A549 (cell line): Measurements from ENCODE around the gene RPL22. TPM values are rescaled to one million over a fixed set of nuclear protein-coding genes. Genes with fewer than 3 reads are reported as not detected.

Experiments
- ATAC-seq, 2 experiments: fragments of 200-7000 bp in 1 of 2; fragments of >200 bp in 1 of 2; cut with Nextera tagmentation in 1 of 2; cut with Tn5 transposase in 1 of 2; 3 replicates each; pipeline versions ENCODE4 v1.8.0 to v1.9.1; 2018 to 2020; ENCODE audit warnings: mild to moderate bottlenecking in 1 of 2, moderate library complexity in 1 of 2
- CTCF ChIA-PET: fragments of 300-600 bp; sonication (Branson Sonifier 250); formaldehyde crosslinking; extraction: SDS; loops from one replicate; lab custom pipeline; 2021; ENCODE audit warnings: antibody characterized with exemption, inconsistent platforms; lab: Yijun Ruan, JAX
- POLR2A ChIA-PET: fragments of 350-600 bp; formaldehyde crosslinking; extraction: SDS; loops from one replicate; lab custom pipeline; 2021; ENCODE audit warnings: antibody characterized with exemption, inconsistent platforms; lab: Yijun Ruan, JAX
- DNase-seq, 2 experiments: peaks; one replicate each; pipeline versions ENCODE4 v3.0.0 to v3.0.0-alpha.2; 2011 to 2016; ENCODE audit warnings: low read depth in 1 of 2, low spot score in 1 of 2
- FAIRE-seq: peaks from 2 replicates; lab custom pipeline; 2011; peaks lifted over from hg19 to GRCh38; lab: Jason Lieb, UNC
- H3K27ac ChIP-seq, 2 experiments: fragments of >200 bp; sonication (Bioruptor Twin); formaldehyde crosslinking; 3 replicates each; pipeline ENCODE4 v1.5.1; 2016 to 2017
- H3K4me1 ChIP-seq: fragments of >200 bp; sonication (Bioruptor Twin); formaldehyde crosslinking; 3 replicates; pipeline ENCODE4 v1.6.1; 2016
- H3K4me2 ChIP-seq: fragments of >200 bp; sonication (Bioruptor Twin); formaldehyde crosslinking; 3 replicates; pipeline ENCODE4 v1.6.1; 2016
- H3K4me3 ChIP-seq: fragments of >200 bp; sonication (Bioruptor Twin); formaldehyde crosslinking; 3 replicates; pipeline ENCODE4 v1.5.1; 2016
- H3K9me3 ChIP-seq: fragments of >200 bp; sonication (Bioruptor Twin); formaldehyde crosslinking; 3 replicates; pipeline ENCODE4 v1.6.1; 2016
- CHD2 ChIP-seq: fragments of 150-350 bp; IDR thresholded peaks from 2 replicates; pipeline ENCODE4 v1.6.1; 2014; ENCODE audit warnings: low read length; ENCODE audit not compliant: partially characterized antibody
- EP300 ChIP-seq, 2 experiments: fragments of >200 bp; sonication (Bioruptor Twin); formaldehyde crosslinking; IDR thresholded peaks; 2 replicates in 1 of 2; 3 replicates in 1 of 2; pipeline ENCODE4 v1.6.1; 2016 to 2017
- HDAC2 ChIP-seq: fragments of 200-600 bp; sonication (generic); IDR thresholded peaks from 2 replicates; pipeline ENCODE4 v1.6.1; 2016
- HOXA7 ChIP-seq: fragments of 250-450 bp; sonication (Bioruptor Pico); IDR thresholded peaks from 2 replicates; pipeline ENCODE4 v1.5.0; 2020; ENCODE audit warnings: mild to moderate bottlenecking, moderate library complexity
- KDM5A ChIP-seq: fragments of 200-600 bp; sonication (generic); IDR thresholded peaks from 2 replicates; pipeline ENCODE4 v1.6.1; 2016; ENCODE audit warnings: antibody characterized with exemption, mild to moderate bottlenecking
- MAZ ChIP-seq: fragments of 150-350 bp; IDR thresholded peaks from 2 replicates; pipeline ENCODE4 v1.6.1; 2014; ENCODE audit warnings: antibody characterized with exemption, low read depth, low read length, borderline replicate concordance
- MYC ChIP-seq: IDR thresholded peaks from 2 replicates; pipeline ENCODE4 v1.6.1; 2012; ENCODE audit warnings: mild to moderate bottlenecking, inconsistent platforms, low read length, improper control_type of control experiment, borderline replicate concordance
- POLR2A ChIP-seq: IDR thresholded peaks from 2 replicates; pipeline ENCODE4 v1.6.1; 2012; ENCODE audit warnings: mild to moderate bottlenecking, low read length
- POLR2AphosphoS2 ChIP-seq: conservative IDR thresholded peaks from 2 replicates; pipeline ENCODE4 v1.6.1; 2012; ENCODE audit warnings: low read length, improper control_type of control experiment, inconsistent platforms
- RAD21 ChIP-seq, 2 experiments: fragments of >200 bp in 1 of 2; sonication (Bioruptor Twin) in 1 of 2; formaldehyde crosslinking in 1 of 2; IDR thresholded peaks in 1 of 2; conservative IDR thresholded peaks in 1 of 2; 2 replicates in 1 of 2; 3 replicates in 1 of 2; pipeline ENCODE4 v1.6.1; 2012 to 2018; ENCODE audit warnings: inconsistent platforms in 1 of 2
- ZFP36 ChIP-seq: fragments of 450-650 bp; IDR thresholded peaks from 2 replicates; pipeline ENCODE4 v1.6.1; 2014; ENCODE audit warnings: borderline replicate concordance; ENCODE audit not compliant: partially characterized antibody
- ZSCAN20 ChIP-seq: fragments of 250-450 bp; sonication (Bioruptor Pico); IDR thresholded peaks from 2 replicates; pipeline ENCODE4 v1.8.0; 2022; ENCODE audit warnings: mild to moderate bottlenecking, moderate library complexity
- WGBS: methylation state at CpG from one replicate; pipeline ENCODE4 v1.1.6; 2017; ENCODE audit errors: missing lambda C conversion rate; 5-methylcytosine and 5-hydroxymethylcytosine counted together
- polyA plus RNA-seq, 4 experiments: library from polyadenylated mRNA; depleted of rRNA in 3 of 4; stranded (reverse); fragments of >200 nt; fragmentation: RNase III in 1 of 4; extraction: RNeasy Plus Mini Kit Qiagen cat#74134 plus additional on column Dnase treatment in 1 of 4; gene quantifications; 2 replicates in 3 of 4; 3 replicates in 1 of 4; pipeline ENCODE4 v1.2.3, GENCODE V29; 2011 to 2017
- TF ChIP-seq, protein P1 (sequence below): IDR thresholded peaks from 2 replicates; pipeline ENCODE4 v1.6.1; 2012
- TF ChIP-seq, protein P2 (sequence below): fragments of >200 bp; sonication (Bioruptor Twin); formaldehyde crosslinking; IDR thresholded peaks from 3 replicates; pipeline ENCODE4 v1.5.1; 2016

Gene RPL22
- polyA plus RNA-seq, 2 of the 4 experiments (the other 2 are of a cell fraction): 373 to 377 TPM

DNA sequence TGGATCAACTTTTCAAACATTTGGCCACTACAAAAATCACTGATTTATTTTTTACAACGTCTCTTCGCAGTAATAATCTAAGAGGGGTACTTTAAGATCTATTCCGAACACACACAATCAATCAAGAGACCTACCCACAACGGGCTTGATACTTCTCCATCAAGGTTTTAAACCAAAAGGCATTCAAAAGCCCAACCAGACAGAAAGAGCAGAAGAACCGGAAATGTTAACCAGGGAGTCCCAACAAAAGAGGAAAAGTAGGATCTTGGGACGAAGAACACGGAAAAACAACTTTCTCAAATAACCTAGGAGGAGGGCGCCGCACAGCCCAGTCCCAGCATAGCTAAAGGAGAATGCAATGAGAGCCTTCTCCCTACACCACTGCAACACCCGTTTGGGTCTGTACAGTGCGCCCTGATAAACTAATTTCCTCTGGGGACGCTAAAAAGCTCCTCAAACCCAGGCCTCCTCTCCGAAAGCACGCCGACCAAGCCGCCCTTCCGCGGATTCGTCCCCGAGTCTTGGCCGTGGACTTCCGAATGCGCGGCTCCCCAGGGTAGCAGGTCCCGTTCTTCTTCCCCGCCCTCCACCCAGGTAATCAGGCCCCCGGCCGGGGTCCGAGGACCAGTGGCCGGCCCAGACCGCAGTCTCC lies 623 bp downstream of the RPL22 start:
- Histone ChIP-seq H3K4me1 (peaks cover 27% of the 10 kb centered on the region), H3K4me2 (peak overlapping the region; percentile 79), H3K4me3 (peak overlapping the region; percentile 96), H3K9me3 (no peaks in the 10 kb centered on the region), H3K27ac (peak overlapping the region; percentile 98 to 99)
- POLR2A ChIA-PET: no interaction called here
- CTCF ChIA-PET: interaction anchor here (1.7 to 3.2 kb wide), 2 partner anchors 13 to 90 kb away, joined by 4 to 9 read pairs; no protein-coding TSS in a partner anchor
- TF ChIP-seq HOXA7 (no peak), MYC (no peak), ZSCAN20 (CRISPR knock-in tag) (no peak), CHD2 (no peak), POLR2AphosphoS2 (no peak), EP300 (IDR thresholded peaks at IDR 0.05) (no peak), RAD21 (conservative IDR thresholded peaks at IDR 0.05 in 1 of 2, IDR thresholded peaks at IDR 0.05 in 1 of 2) (no peak), HDAC2 (no peak)
- TF ChIP-seq, protein P1, sequence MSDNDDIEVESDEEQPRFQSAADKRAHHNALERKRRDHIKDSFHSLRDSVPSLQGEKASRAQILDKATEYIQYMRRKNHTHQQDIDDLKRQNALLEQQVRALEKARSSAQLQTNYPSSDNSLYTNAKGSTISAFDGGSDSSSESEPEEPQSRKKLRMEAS: no peak
- TF ChIP-seq, protein P2, sequence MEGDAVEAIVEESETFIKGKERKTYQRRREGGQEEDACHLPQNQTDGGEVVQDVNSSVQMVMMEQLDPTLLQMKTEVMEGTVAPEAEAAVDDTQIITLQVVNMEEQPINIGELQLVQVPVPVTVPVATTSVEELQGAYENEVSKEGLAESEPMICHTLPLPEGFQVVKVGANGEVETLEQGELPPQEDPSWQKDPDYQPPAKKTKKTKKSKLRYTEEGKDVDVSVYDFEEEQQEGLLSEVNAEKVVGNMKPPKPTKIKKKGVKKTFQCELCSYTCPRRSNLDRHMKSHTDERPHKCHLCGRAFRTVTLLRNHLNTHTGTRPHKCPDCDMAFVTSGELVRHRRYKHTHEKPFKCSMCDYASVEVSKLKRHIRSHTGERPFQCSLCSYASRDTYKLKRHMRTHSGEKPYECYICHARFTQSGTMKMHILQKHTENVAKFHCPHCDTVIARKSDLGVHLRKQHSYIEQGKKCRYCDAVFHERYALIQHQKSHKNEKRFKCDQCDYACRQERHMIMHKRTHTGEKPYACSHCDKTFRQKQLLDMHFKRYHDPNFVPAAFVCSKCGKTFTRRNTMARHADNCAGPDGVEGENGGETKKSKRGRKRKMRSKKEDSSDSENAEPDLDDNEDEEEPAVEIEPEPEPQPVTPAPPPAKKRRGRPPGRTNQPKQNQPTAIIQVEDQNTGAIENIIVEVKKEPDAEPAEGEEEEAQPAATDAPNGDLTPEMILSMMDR: no peak
- ATAC-seq (peak; percentile 38 to 54), DNase-seq (no peak), FAIRE-seq (no peak)
- WGBS: under 1% methylated on average over 13 of the region's 31 CpGs

DNA sequence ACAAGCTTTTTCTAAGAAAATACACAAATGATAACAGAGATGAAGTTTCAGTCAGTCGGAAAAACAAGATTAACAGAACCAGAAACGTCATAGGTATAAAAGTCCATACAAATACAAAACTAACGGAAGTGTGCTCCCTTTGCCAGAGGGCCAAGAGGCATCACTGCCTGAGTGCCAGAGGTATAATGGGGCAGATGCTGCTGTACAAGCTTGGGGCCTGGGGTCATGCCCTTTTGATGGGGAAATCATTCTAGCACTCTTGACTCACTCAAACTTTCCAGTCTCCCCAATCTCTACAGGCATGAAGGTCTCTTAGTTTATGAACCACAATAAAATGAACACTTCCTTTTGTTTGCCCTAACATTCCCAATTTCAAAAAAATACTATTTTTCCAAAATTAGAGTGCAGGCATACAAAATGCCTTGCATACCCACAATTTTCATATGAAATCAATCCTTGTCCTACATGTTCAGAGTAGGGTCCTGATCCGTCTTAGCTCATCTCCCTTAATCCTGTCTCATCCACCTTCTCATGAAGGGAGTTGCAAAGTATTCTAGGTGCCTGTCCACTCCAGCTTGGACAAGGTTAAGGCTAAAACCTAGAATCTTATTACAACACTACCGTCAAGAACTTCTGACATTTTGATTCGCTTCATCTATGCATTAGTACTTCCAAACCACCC lies 1.5 kb downstream of the RPL22 start:
- ChIA-PET POLR2A (interaction anchor here (0.9 kb wide), 1 partner anchor 9 kb away, joined by 3 read pairs; no protein-coding TSS in a partner anchor), CTCF (interaction anchor here (1.4 to 3.2 kb wide), 3 partner anchors 12 to 89 kb away, joined by 3 to 9 read pairs (median 4); no protein-coding TSS in a partner anchor)
- H3K27ac ChIP-seq: peak overlapping the region; percentile 98 to 99; a peak in 5 of 6 replicates
- peak overlapping the region; percentile 79 for H3K4me2 ChIP-seq
- no peaks in the 10 kb centered on the region for H3K9me3 ChIP-seq
- TF ChIP-seq KDM5A (no peak), ZSCAN20 (CRISPR knock-in tag) (no peak), POLR2AphosphoS2 (no peak), MAZ (no peak), ZFP36 (no peak), POLR2A (no peak), RAD21 (conservative IDR thresholded peaks at IDR 0.05 in 1 of 2, IDR thresholded peaks at IDR 0.05 in 1 of 2) (no peak)
- TF ChIP-seq, protein P2: no peak
- TF ChIP-seq, protein P1: no peak
- DNase-seq (no peak), ATAC-seq (no peak), FAIRE-seq (no peak)
- H3K4me3 ChIP-seq: peak overlapping the region; percentile 96
- 54% methylated on average over 6 of the region's 6 CpGs for WGBS
- H3K4me1 ChIP-seq: peaks cover 27% of the 10 kb centered on the region

DNA sequence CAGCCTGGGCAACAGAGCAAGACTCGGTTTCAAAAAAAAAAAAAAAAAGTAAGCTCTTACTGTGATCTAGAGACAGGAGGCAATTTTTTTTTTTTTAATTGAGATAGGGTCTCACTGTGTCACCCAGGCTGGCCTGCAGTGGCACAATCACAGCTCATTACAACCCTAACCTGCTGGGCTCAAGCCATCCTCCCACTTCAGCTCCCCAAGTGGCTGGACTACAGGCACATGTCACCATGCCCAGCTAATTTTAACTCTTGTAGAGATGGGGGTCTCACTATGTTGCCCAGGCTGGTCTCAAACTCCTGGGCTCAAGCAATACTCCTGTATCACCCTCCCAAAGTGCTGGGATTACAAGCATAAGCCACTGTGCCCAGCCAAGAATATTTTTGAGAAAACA lies 7.4 kb downstream of the RPL22 start:
- DNase-seq: no peak
- Histone ChIP-seq H3K9me3 (no peaks in the 10 kb centered on the region), H3K4me1 (peaks cover 8% of the 10 kb centered on the region), H3K4me2 (no peak overlapping the region), H3K27ac (no peak overlapping the region), H3K4me3 (no peak overlapping the region)
- TF ChIP-seq KDM5A: no peak
- ChIA-PET POLR2A (no interaction called here), CTCF (interaction anchor here (0.6 to 4.8 kb wide), 3 partner anchors 13 to 118 kb away, joined by 3 to 26 read pairs (median 3); partner anchors contain the start of gene RNF207)
- 100% methylated on average over 1 of the region's 1 CpG for WGBS
- no peak for FAIRE-seq
- ATAC-seq: no peak
